Peyer's patch (tissue), 4 donors: ENCODE data around the gene MYL7. TPM values are rescaled to one million over a fixed set of nuclear protein-coding genes. Genes with fewer than 3 reads are reported as not detected.
A peak's percentile ranks its signal among the peaks of the same experiment; 100 is the strongest.

Experiments
- DNase-seq, 3 donors: peaks; one replicate each; pipeline ENCODE4 v3.0.0-alpha.2; 2017 to 2019
- H3K27ac ChIP-seq, 4 donors: fragments of 200-600 bp; sonication (generic); one replicate each; pipeline ENCODE4 v1.5.1; 2016 to 2019
- H3K27me3 ChIP-seq, 2 donors: fragments of 200-600 bp; sonication (generic); one replicate each; pipeline ENCODE4 v1.5.1; 2019
- H3K36me3 ChIP-seq, 3 donors: fragments of 200-600 bp; sonication (generic); one replicate each; pipeline ENCODE4 v1.5.1; 2016 to 2019
- H3K4me1 ChIP-seq, 4 donors: fragments of 200-600 bp; sonication (generic); one replicate each; pipeline ENCODE4 v1.5.1; 2016 to 2019
- H3K4me3 ChIP-seq, 4 donors: fragments of 200-600 bp; sonication (generic); 1 replicate in 3 of 4; 2 replicates in 1 of 4; pipeline ENCODE4 v1.5.1; 2016 to 2019; ENCODE audit warnings: mild to moderate bottlenecking in 1 of 4
- H3K9me3 ChIP-seq, 4 donors: fragments of 200-600 bp; sonication (generic); one replicate each; pipeline ENCODE4 v1.5.1; 2016 to 2019; ENCODE audit warnings: mild to moderate bottlenecking in 1 of 4
- CTCF ChIP-seq, 6 experiments: fragments of 450-650 bp in 4 of 6; fragments of 200-600 bp in 2 of 6; sonication (generic) in 1 of 6; IDR thresholded peaks; one replicate each; pipeline ENCODE4 v1.5.1; 2017 to 2019; ENCODE audit warnings: antibody characterized with exemption in 6 of 6, mild to moderate bottlenecking in 3 of 6, moderate library complexity in 1 of 6
- POLR2A ChIP-seq, 2 donors: fragments of 450-650 bp; IDR thresholded peaks; one replicate each; pipeline ENCODE4 v1.5.1; 2017; ENCODE audit warnings: antibody characterized with exemption in 2 of 2, mild to moderate bottlenecking in 2 of 2, moderate library complexity in 2 of 2
- total RNA-seq, 4 donors: library from RNA; depleted of rRNA; stranded (reverse); fragments of >200 nt; gene quantifications; one replicate each; pipeline ENCODE4 v1.1.0, GENCODE V29; 2016

Gene MYL7
- total RNA-seq, 4 donors from 2014 or later, result not detected

GRCh38 chr7:44110719-44111635 lies 30.2 kb downstream of the MYL7 start:
- no peak overlapping the region for H3K27ac ChIP-seq
- peaks cover 0 to 12% (median 0%) of the 10 kb centered on the region in 3 donors for H3K36me3 ChIP-seq
- H3K4me1 ChIP-seq, result no peaks in the 10 kb centered on the region
- no peaks in the 10 kb centered on the region for H3K27me3 ChIP-seq
- DNase-seq, result no peak
- H3K9me3 ChIP-seq, result no peaks in the 10 kb centered on the region
- no peak for TF ChIP-seq POLR2A (IDR thresholded peaks at IDR 0.05)
- no peak for TF ChIP-seq CTCF (IDR thresholded peaks at IDR 0.05)
- H3K4me3 ChIP-seq, result no peak overlapping the region

GRCh38 chr7:44109991-44110390 lies 31.1 kb downstream of the MYL7 start:
- no peak for TF ChIP-seq CTCF (IDR thresholded peaks at IDR 0.05)
- no peak for TF ChIP-seq POLR2A (IDR thresholded peaks at IDR 0.05)
- no peaks in the 10 kb centered on the region for H3K4me1 ChIP-seq
- peaks cover 0 to 11% (median 0%) of the 10 kb centered on the region in 3 donors for H3K36me3 ChIP-seq

GRCh38 chr7:44108768-44109750 lies 32.1 kb downstream of the MYL7 start:
- Histone ChIP-seq H3K4me3 (no peak overlapping the region), H3K27me3 (peaks cover 0 to 6% of the 10 kb centered on the region in 2 donors), H3K4me1 (no peaks in the 10 kb centered on the region), H3K36me3 (peaks cover 0 to 5% (median 0%) of the 10 kb centered on the region in 3 donors), H3K9me3 (no peaks in the 10 kb centered on the region), H3K27ac (no peak overlapping the region)
- DNase-seq, result no peak
- no peak for TF ChIP-seq POLR2A (IDR thresholded peaks at IDR 0.05)

More at GRCh38 chr7:44109991-44110390, 31.1 kb downstream of the MYL7 start:
- Histone ChIP-seq H3K9me3 (no peaks in the 10 kb centered on the region), H3K27me3 (no peaks in the 10 kb centered on the region), H3K27ac (no peak overlapping the region), H3K4me3 (no peak overlapping the region)
- DNase-seq, result no peak

- Histone ChIP-seq H3K9me3 (no peaks in the 10 kb centered on the region), H3K36me3 (peaks cover 0 to 5% (median 0%) of the 10 kb centered on the region in 3 donors), H3K27me3 (peaks cover 0 to 6% of the 10 kb centered on the region in 2 donors), H3K4me1 (no peaks in the 10 kb centered on the region), H3K27ac (no peak overlapping the region), H3K4me3 (no peak overlapping the region)
- no peak for DNase-seq
- no peak for TF ChIP-seq CTCF (IDR thresholded peaks at IDR 0.05)
- no peak for TF ChIP-seq POLR2A (IDR thresholded peaks at IDR 0.05)
Measured at GRCh38 chr7:44107961-44108767, 33.0 kb downstream of the MYL7 start.

- TF ChIP-seq POLR2A (IDR thresholded peaks at IDR 0.05) (no peak), CTCF (IDR thresholded peaks at IDR 0.05) (no peak)
- Histone ChIP-seq H3K9me3 (no peaks in the 10 kb centered on the region), H3K36me3 (peaks cover 0 to 5% (median 0%) of the 10 kb centered on the region in 3 donors), H3K27me3 (peaks cover 0 to 6% of the 10 kb centered on the region in 2 donors), H3K27ac (peak overlapping the region in 1 of 4 donors; percentile 17), H3K4me3 (no peak overlapping the region), H3K4me1 (no peaks in the 10 kb centered on the region)
- DNase-seq, result no peak
Measured at GRCh38 chr7:44107116-44107960, 33.8 kb downstream of the MYL7 start.
